IMR-90 (cell line): Measurements from ENCODE around the gene NOP14. TPM values are rescaled to one million over a fixed set of nuclear protein-coding genes. Genes with fewer than 3 reads are reported as not detected.

Experiments used
- ATAC-seq: fragments of 200-7000 bp; cut with Tn5 transposase; 2 replicates; pipeline ENCODE4 v1.9.1; 2020; ENCODE audit warnings: low read depth, mild to moderate bottlenecking, moderate library complexity
- BruUV-seq: library from RNA; stranded (reverse); fragments of 400-500 nt; replicated peaks from 2 replicates; lab custom pipeline; 2021; lab: Mats Ljungman, UMichigan
- CTCF ChIA-PET: fragments of 300-600 bp; formaldehyde crosslinking; extraction: SDS; loops from one replicate; lab custom pipeline; 2021; ENCODE audit warnings: antibody characterized with exemption; lab: Yijun Ruan, JAX
- POLR2A ChIA-PET: fragments of 300-600 bp; sonication (Branson Sonifier 250); formaldehyde crosslinking; loops from one replicate; lab custom pipeline; 2022; ENCODE audit warnings: antibody characterized with exemption; ENCODE audit not compliant: unreplicated experiment; lab: Charles Lee
- DNase-seq: peaks from one replicate; pipeline ENCODE4 v3.0.0; 2013
- H2AFZ ChIP-seq: replicated peaks from 2 replicates; pipeline ENCODE3; 2013; ENCODE audit warnings: low read length, mild to moderate bottlenecking; ENCODE audit not compliant: poor library complexity
- H2AK5ac ChIP-seq: 2 replicates; pipeline ENCODE4 v1.6.1; 2013; ENCODE audit warnings: low read depth, low read length, inconsistent platforms
- H2AK9ac ChIP-seq: replicated peaks from 2 replicates; pipeline ENCODE3; 2013; ENCODE audit warnings: mild to moderate bottlenecking, low read depth, low read length, moderate library complexity; ENCODE audit not compliant: poor library complexity
- H2BK120ac ChIP-seq: 2 replicates; pipeline ENCODE4 v1.6.1; 2013; ENCODE audit warnings: low read depth, low read length, inconsistent platforms
- H2BK15ac ChIP-seq: 3 replicates; pipeline ENCODE4 v1.6.1; 2013; ENCODE audit warnings: low read depth, low read length, inconsistent platforms
- H2BK20ac ChIP-seq: 2 replicates; pipeline ENCODE4 v1.6.1; 2013; ENCODE audit warnings: low read depth, mild to moderate bottlenecking, inconsistent platforms, low read length, moderate library complexity
- H2BK5ac ChIP-seq: 2 replicates; pipeline ENCODE4 v1.6.1; 2013; ENCODE audit warnings: mild to moderate bottlenecking, low read depth, low read length, inconsistent platforms; ENCODE audit not compliant: poor library complexity, severe bottlenecking
- H3K14ac ChIP-seq: replicated peaks from 2 replicates; pipeline ENCODE4 v1.6.1; 2013; ENCODE audit warnings: low read depth, low read length, inconsistent platforms
- H3K18ac ChIP-seq: 2 replicates; pipeline ENCODE4 v1.6.1; 2013; ENCODE audit warnings: low read depth, low read length, control low read depth
- H3K23ac ChIP-seq: 2 replicates; pipeline ENCODE4 v1.6.1; 2013; ENCODE audit warnings: low read depth, low read length, inconsistent platforms
- H3K27ac ChIP-seq: 2 replicates; pipeline ENCODE4 v1.5.1; 2013; ENCODE audit warnings: mild to moderate bottlenecking, control low read depth, low read length; ENCODE audit not compliant: insufficient read depth
- H3K27me3 ChIP-seq: 2 replicates; pipeline ENCODE4 v1.6.1; 2013; ENCODE audit warnings: low read length; ENCODE audit not compliant: control insufficient read depth, insufficient read depth
- H3K36me3 ChIP-seq: 2 replicates; pipeline ENCODE4 v1.6.1; 2013; ENCODE audit warnings: low read length, mixed read lengths; ENCODE audit not compliant: control insufficient read depth, insufficient read depth
- H3K4ac ChIP-seq: 2 replicates; pipeline ENCODE4 v1.6.1; 2013; ENCODE audit warnings: low read depth, low read length, inconsistent platforms
- H3K4me1 ChIP-seq: 2 replicates; pipeline ENCODE4 v1.6.1; 2013; ENCODE audit warnings: low read length, mixed read lengths; ENCODE audit not compliant: control insufficient read depth, insufficient read depth
- H3K4me2 ChIP-seq: 2 replicates; pipeline ENCODE4 v1.6.1; 2013; ENCODE audit warnings: low read depth, mild to moderate bottlenecking, control low read depth, low read length, moderate library complexity
- H3K4me3 ChIP-seq: 2 replicates; pipeline ENCODE4 v1.5.1; 2013; ENCODE audit warnings: low read depth, mild to moderate bottlenecking, control low read depth, low read length, moderate library complexity; ENCODE audit not compliant: insufficient read depth
- H3K56ac ChIP-seq: 2 replicates; pipeline ENCODE4 v1.6.1; 2013; ENCODE audit warnings: low read length, inconsistent platforms; ENCODE audit not compliant: insufficient read depth; ENCODE audit errors: extremely low read depth
- H3K79me1 ChIP-seq, 2 experiments: 2 replicates each; pipeline ENCODE4 v1.6.1; 2013; ENCODE audit warnings: low read length in 2 of 2, inconsistent platforms in 1 of 2, low read depth in 1 of 2
- H3K9ac ChIP-seq: 2 replicates; pipeline ENCODE4 v1.6.1; 2013; ENCODE audit warnings: low read depth, low read length, control low read depth
- H3K9me1 ChIP-seq: 2 replicates; pipeline ENCODE4 v1.6.1; 2013; ENCODE audit warnings: low read length, inconsistent platforms; ENCODE audit not compliant: insufficient read depth
- H3K9me3 ChIP-seq: 2 replicates; pipeline ENCODE4 v1.6.1; 2013; ENCODE audit warnings: low read length; ENCODE audit not compliant: control insufficient read depth, insufficient read depth
- H4K20me1 ChIP-seq: 2 replicates; pipeline ENCODE4 v1.6.1; 2013; ENCODE audit warnings: low read length, inconsistent platforms; ENCODE audit not compliant: insufficient read depth
- H4K5ac ChIP-seq: 2 replicates; pipeline ENCODE4 v1.6.1; 2013; ENCODE audit warnings: mild to moderate bottlenecking, low read depth, low read length, control low read depth
- H4K8ac ChIP-seq, 2 experiments: 2 replicates each; pipeline ENCODE4 v1.6.1; 2013; ENCODE audit warnings: low read depth in 2 of 2, low read length in 2 of 2, control low read depth in 1 of 2, inconsistent platforms in 1 of 2
- H4K91ac ChIP-seq: 2 replicates; pipeline ENCODE4 v1.6.1; 2013; ENCODE audit warnings: low read depth, low read length, inconsistent platforms; ENCODE audit not compliant: insufficient read depth
- CEBPB ChIP-seq: IDR thresholded peaks from 2 replicates; pipeline ENCODE4 v1.6.1; 2012; ENCODE audit warnings: low read depth, low read length, improper control_type of control experiment
- FOS ChIP-seq: fragments of 150-350 bp; IDR thresholded peaks from 2 replicates; pipeline ENCODE4 v1.6.1; 2016; ENCODE audit warnings: low read depth, low read length
- MAFK ChIP-seq: IDR thresholded peaks from 2 replicates; pipeline ENCODE4 v1.6.1; 2012; ENCODE audit warnings: low read depth, low read length, improper control_type of control experiment
- MAZ ChIP-seq: IDR thresholded peaks from 2 replicates; pipeline ENCODE4 v1.6.1; 2012; ENCODE audit warnings: low read depth, mild to moderate bottlenecking, low read length, improper control_type of control experiment, moderate library complexity, borderline replicate concordance
- MXI1 ChIP-seq: IDR thresholded peaks from 2 replicates; pipeline ENCODE4 v1.6.1; 2012; ENCODE audit warnings: low read depth, mild to moderate bottlenecking, low read length, moderate library complexity, borderline replicate concordance
- NFE2L2 ChIP-seq: fragments of 150-350 bp; IDR thresholded peaks from 2 replicates; pipeline ENCODE4 v1.6.1; 2016; ENCODE audit warnings: low read depth, mild to moderate bottlenecking, low read length
- POLR2A ChIP-seq: IDR thresholded peaks from 2 replicates; pipeline ENCODE4 v1.6.1; 2012; ENCODE audit warnings: mild to moderate bottlenecking, low read depth, low read length
- RAD21 ChIP-seq: IDR thresholded peaks from 2 replicates; pipeline ENCODE4 v1.6.1; 2012; ENCODE audit warnings: low read length, improper control_type of control experiment
- RCOR1 ChIP-seq: IDR thresholded peaks from 2 replicates; pipeline ENCODE4 v1.6.1; 2012; ENCODE audit warnings: mild to moderate bottlenecking, low read length, improper control_type of control experiment; ENCODE audit not compliant: insufficient replicate concordance
- RFX5 ChIP-seq: IDR thresholded peaks from 2 replicates; pipeline ENCODE4 v1.8.0; 2012; ENCODE audit warnings: low read depth, mild to moderate bottlenecking, low read length, moderate library complexity
- SMC3 ChIP-seq: fragments of 150-350 bp; IDR thresholded peaks from 2 replicates; pipeline ENCODE4 v1.6.1; 2016; ENCODE audit warnings: low read depth, mild to moderate bottlenecking, antibody characterized with exemption, low read length, moderate library complexity
- USF2 ChIP-seq: fragments of 150-350 bp; IDR thresholded peaks from 2 replicates; pipeline ENCODE4 v1.6.1; 2017; ENCODE audit warnings: mild to moderate bottlenecking, antibody characterized with exemption, low read length, low read depth
- WGBS, 2 experiments: methylation state at CpG; one replicate each; pipeline versions ENCODE4 v1.1.5 to v1.1.7; 2013; ENCODE audit warnings: missing lambda C conversion rate in 2 of 2; ENCODE audit not compliant: insufficient read length in 1 of 2; ENCODE audit errors: extremely low coverage in 2 of 2; 5-methylcytosine and 5-hydroxymethylcytosine counted together
- dilution Hi-C: fragments of 300-500 bp; cut with HindIII; formaldehyde crosslinking; loops from one replicate; pipeline ENCODE4 v1.14.3; 2018; ENCODE audit warnings: low sequenced_read_pairs; ENCODE audit not compliant: unreplicated experiment
- in situ Hi-C: fragments of 300-500 bp; cut with MboI; formaldehyde crosslinking; loops from 3 replicates; pipeline ENCODE4 v1.14.3; 2019; ENCODE audit warnings: low sequenced_read_pairs, inconsistent platforms, mixed read lengths
- intact Hi-C: fragments of 100-400 bp; cut with micrococcal nuclease; formaldehyde crosslinking; loops from 2 replicates; pipeline ENCODE4 v1.10.0; 2022
- polyA plus RNA-seq, 3 experiments: library from polyadenylated mRNA; depleted of rRNA; stranded (reverse); fragments of >200 nt; gene quantifications; 2 replicates each; pipeline ENCODE4 v1.2.3, GENCODE V29; 2012; ENCODE audit warnings: low replicate concordance in 1 of 3
- total RNA-seq: library from RNA; depleted of rRNA; stranded (reverse); fragments of >200 nt; gene quantifications from 2 replicates; pipeline ENCODE4 v1.2.3, GENCODE V29; 2012

Gene NOP14
- total and polyA plus RNA-seq, 2 of the 4 experiments (the other 2 are of a cell fraction), result 10.9 to 12.6 TPM

GRCh38 chr4:2933566-2934076 is 29.6 kb downstream of the NOP14 start:
- intact Hi-C loops (loop anchor here (2.0 to 5.0 kb wide), 2 partner anchors 91 to 169 kb away; partner anchors contain the start of gene ADD1), in situ Hi-C loops (no loop called here), dilution Hi-C loops (no loop called here)
- Histone ChIP-seq H3K9ac (peak overlapping the region; percentile 83), H2BK5ac (peak overlapping the region; percentile 69), H3K4me3 (peak overlapping the region; percentile 64), H3K4me2 (peak overlapping the region; percentile 91), H4K8ac (peak overlapping the region; percentile 66 to 87; a peak in 3 of 4 replicates), H3K4me1 (peaks cover 16% of the 10 kb centered on the region), H4K20me1 (peaks cover 43% of the 10 kb centered on the region), H3K36me3 (peaks cover 57% of the 10 kb centered on the region), H4K5ac (peak overlapping the region; percentile 19), H3K9me3 (no peaks in the 10 kb centered on the region), H2BK120ac (0 out of 2 replicates have a peak overlapping the region, but pooled peaks have one; percentile 5), H2BK15ac (no peak overlapping the region), H2AFZ (peak overlapping the region; percentile 89), H3K18ac (peak overlapping the region; percentile 4; the same call in 1 of the 2 replicates), H3K14ac (peak overlapping the region; percentile 38; the same call in 1 of the 2 replicates), H3K56ac (peak overlapping the region; percentile 30; the same call in 1 of the 2 replicates), H4K91ac (peak overlapping the region; percentile 74), H3K23ac (peak overlapping the region; percentile 89), H3K27ac (peak overlapping the region; percentile 70), H3K9me1 (0 out of 2 replicates have a peak, but pooled peaks cover 9% of the 10 kb centered on the region), H2AK9ac (peak overlapping the region; percentile 98), H2BK20ac (no peak overlapping the region), H3K27me3 (no peaks in the 10 kb centered on the region), H3K79me1 (peaks cover 33 to 63% of the 10 kb centered on the region in 2 experiments; a peak in 3 of 4 replicates), H2AK5ac (peak overlapping the region; percentile 98), H3K4ac (peak overlapping the region; percentile 76)
- TF ChIP-seq MXI1, result no peak
- TF ChIP-seq RFX5, result no peak
- no peak for TF ChIP-seq FOS
- no peak for TF ChIP-seq MAFK
- no peak for TF ChIP-seq RAD21
- no peak for TF ChIP-seq NFE2L2
- no peak for TF ChIP-seq RCOR1
- no peak for TF ChIP-seq CEBPB
- no peak for TF ChIP-seq POLR2A
- TF ChIP-seq MAZ, result no peak
- no peak for TF ChIP-seq SMC3
- TF ChIP-seq USF2, result no peak
- ChIA-PET POLR2A (no interaction called here), CTCF (no interaction called here)
- 15% methylated on average over 8 of the region's 31 CpGs; no CpG with 5 or more reads in 1 of the 2 experiments for WGBS, 2 experiments
- DNase-seq (no peak), ATAC-seq (peak; percentile 4)
- BruUV-seq, result no TSS peak
